Measurements from ENCODE around the gene TMEM191C. TPM values are rescaled to one million over a fixed set of nuclear protein-coding genes. Genes with fewer than 3 reads are reported as not detected.
"Not testable (repeated sequence)": the region's sequence is repeated elsewhere in the genome, so short reads cannot be mapped to it uniquely, and the experiment has no call there.

TMEM191C gene
- 0.31 TPM for total RNA-seq

- not testable (repeated sequence) for DNase-seq (ENCODE audit: low spot score)
These were observed at the start of gene TMEM191C for GRCh38 chr22:21467337-21468193. TMEM191C (plus strand) TSS chr22:21467387; CDS start chr22:21467460, 73 bp downstream.

- peak; percentile 25 for DNase-seq (ENCODE audit: low spot score)
These were observed 49.3 kb upstream of the TMEM191C start for GRCh38 chr22:21417853-21418252.

GRCh38 chr22:21418974-21419638 lies 48.1 kb upstream of the TMEM191C start:
- DNase-seq (ENCODE audit: low spot score) = peak; percentile 36

- DNase-seq (ENCODE audit: low spot score) = not testable (repeated sequence)
These were observed 46.9 kb upstream of the TMEM191C start for GRCh38 chr22:21420180-21420763.

- not testable (repeated sequence) for DNase-seq (ENCODE audit: low spot score)
These were observed 43.0 kb upstream of the TMEM191C start for GRCh38 chr22:21424084-21424709.

- not testable (repeated sequence) for DNase-seq (ENCODE audit: low spot score)
These were observed 32.6 kb upstream of the TMEM191C start for GRCh38 chr22:21434378-21435233.

- peak; percentile 25 for DNase-seq (ENCODE audit: low spot score)
These were observed 31.0 kb upstream of the TMEM191C start for GRCh38 chr22:21435998-21436810.

- peak; percentile 20 for DNase-seq (ENCODE audit: low spot score)
These were observed 29.2 kb upstream of the TMEM191C start for GRCh38 chr22:21438013-21438412.

GRCh38 chr22:21440018-21440636 lies 27.1 kb upstream of the TMEM191C start:
- DNase-seq (ENCODE audit: low spot score) = not testable (repeated sequence)

GRCh38 chr22:21440676-21441075 lies 26.5 kb upstream of the TMEM191C start:
- not testable (repeated sequence) for DNase-seq (ENCODE audit: low spot score)

- DNase-seq (ENCODE audit: low spot score) = not testable (repeated sequence)
These were observed 26.0 kb upstream of the TMEM191C start for GRCh38 chr22:21441170-21441569.

GRCh38 chr22:21442123-21442522 lies 25.1 kb upstream of the TMEM191C start:
- DNase-seq (ENCODE audit: low spot score) = not testable (repeated sequence)

GRCh38 chr22:21442646-21443045 lies 24.5 kb upstream of the TMEM191C start:
- DNase-seq (ENCODE audit: low spot score) = peak; percentile 30

GRCh38 chr22:21443057-21443734 lies 24.0 kb upstream of the TMEM191C start:
- DNase-seq (ENCODE audit: low spot score) = peak; percentile 34

GRCh38 chr22:21443735-21444421 lies 23.3 kb upstream of the TMEM191C start:
- peak; percentile 30 for DNase-seq (ENCODE audit: low spot score)

GRCh38 chr22:21444701-21445436 lies 22.3 kb upstream of the TMEM191C start:
- DNase-seq (ENCODE audit: low spot score) = peak; percentile 35

- peak; percentile 41 for DNase-seq (ENCODE audit: low spot score)
These were observed 21.6 kb upstream of the TMEM191C start for GRCh38 chr22:21445437-21446127.
